Trophoblast cell (in vitro differentiated cells and primary cell): ENCODE data around the gene MFAP4.

Experiments used
- DNase-seq, 2 donors: peaks; one replicate each; pipeline ENCODE4 v3.0.0-alpha.2; 2016
- H2AFZ ChIP-seq: 2 replicates; pipeline ENCODE4 v1.6.1; 2013; ENCODE audit warnings: low read length, moderate library complexity, mild to moderate bottlenecking; ENCODE audit not compliant: insufficient read depth, poor library complexity
- H2AK5ac ChIP-seq: 2 replicates; pipeline ENCODE4 v1.6.1; 2013; ENCODE audit warnings: mild to moderate bottlenecking, low read length
- H2BK120ac ChIP-seq: 2 replicates; pipeline ENCODE4 v1.6.1; 2013; ENCODE audit warnings: low read length, mild to moderate bottlenecking, moderate library complexity; ENCODE audit not compliant: insufficient read depth, poor library complexity
- H2BK12ac ChIP-seq: 2 replicates; pipeline ENCODE4 v1.6.1; 2013; ENCODE audit warnings: mild to moderate bottlenecking, low read length, moderate library complexity
- H2BK5ac ChIP-seq: 2 replicates; pipeline ENCODE4 v1.6.1; 2013; ENCODE audit warnings: low read length, low read depth, moderate library complexity, mild to moderate bottlenecking; ENCODE audit not compliant: poor library complexity
- H3K14ac ChIP-seq: 2 replicates; pipeline ENCODE4 v1.6.1; 2013; ENCODE audit warnings: mild to moderate bottlenecking, low read length
- H3K18ac ChIP-seq: 2 replicates; pipeline ENCODE4 v1.6.1; 2013; ENCODE audit warnings: mild to moderate bottlenecking, low read length
- H3K23ac ChIP-seq: 2 replicates; pipeline ENCODE4 v1.6.1; 2013; ENCODE audit warnings: low read length
- H3K27ac ChIP-seq: 2 replicates; pipeline ENCODE4 v1.5.1; 2013; ENCODE audit warnings: low read depth, mild to moderate bottlenecking, inconsistent platforms, low read length, moderate library complexity
- H3K27me3 ChIP-seq: 2 replicates; pipeline ENCODE4 v1.6.1; 2013; ENCODE audit warnings: inconsistent platforms, mild to moderate bottlenecking, low read length, moderate library complexity; ENCODE audit not compliant: insufficient read depth
- H3K36me3 ChIP-seq, 2 experiments: 1 replicate in 1 of 2; 2 replicates in 1 of 2; pipeline ENCODE4 v1.6.1; 2013; ENCODE audit warnings: low read length in 2 of 2, mild to moderate bottlenecking in 2 of 2, moderate library complexity in 1 of 2; ENCODE audit not compliant: insufficient read depth in 2 of 2, control insufficient read depth in 1 of 2
- H3K4ac ChIP-seq: 2 replicates; pipeline ENCODE4 v1.6.1; 2013; ENCODE audit warnings: low read depth, mild to moderate bottlenecking, low read length, moderate library complexity
- H3K4me1 ChIP-seq, 2 experiments: 1 replicate in 1 of 2; 2 replicates in 1 of 2; pipeline ENCODE4 v1.6.1; 2013; ENCODE audit warnings: low read length in 2 of 2, mild to moderate bottlenecking in 2 of 2, moderate library complexity in 1 of 2; ENCODE audit not compliant: insufficient read depth in 2 of 2, control insufficient read depth in 1 of 2
- H3K4me2 ChIP-seq: 2 replicates; pipeline ENCODE4 v1.6.1; 2013; ENCODE audit warnings: inconsistent platforms, mild to moderate bottlenecking, low read length, moderate library complexity
- H3K4me3 ChIP-seq: 2 replicates; pipeline ENCODE4 v1.5.1; 2013; ENCODE audit warnings: mild to moderate bottlenecking, low read depth, low read length, inconsistent platforms
- H3K79me1 ChIP-seq: one replicate; pipeline ENCODE4 v1.6.1; 2013; ENCODE audit warnings: low read length
- H3K79me2 ChIP-seq: 2 replicates; pipeline ENCODE4 v1.6.1; 2013; ENCODE audit warnings: low read length, mild to moderate bottlenecking; ENCODE audit not compliant: control insufficient read depth, insufficient read depth, poor library complexity
- H3K9ac ChIP-seq: 2 replicates; pipeline ENCODE4 v1.6.1; 2013; ENCODE audit warnings: mild to moderate bottlenecking, low read length
- H3K9me3 ChIP-seq: 2 replicates; pipeline ENCODE4 v1.6.1; 2013; ENCODE audit warnings: low read depth, mild to moderate bottlenecking, control low read depth, inconsistent platforms, low read length; ENCODE audit not compliant: insufficient read depth
- H4K12ac ChIP-seq: 2 replicates; pipeline ENCODE4 v1.6.1; 2013; ENCODE audit warnings: low read depth, mild to moderate bottlenecking, low read length, moderate library complexity
- H4K8ac ChIP-seq: 2 replicates; pipeline ENCODE4 v1.6.1; 2013; ENCODE audit warnings: low read depth, mild to moderate bottlenecking, low read length, moderate library complexity
- H4K91ac ChIP-seq: one replicate; pipeline ENCODE4 v1.6.1; 2013; ENCODE audit warnings: low read depth, mild to moderate bottlenecking, low read length, moderate library complexity
- WGBS: extraction: QIAGEN DNeasy Blood & Tissue Kit; methylation state at CpG from one replicate; pipeline ENCODE4 v1.1.7; 2013; ENCODE audit warnings: missing lambda C conversion rate; ENCODE audit not compliant: insufficient read length, insufficient coverage; ENCODE audit errors: extremely low coverage; 5-methylcytosine and 5-hydroxymethylcytosine counted together

The MFAP4 gene

GRCh38 chr17:19341641-19342610, 45.1 kb downstream of the MFAP4 start:
- H3K36me3 ChIP-seq, result no peaks in the 10 kb centered on the region
- H3K9me3 ChIP-seq, result no peaks in the 10 kb centered on the region
- H3K79me2 ChIP-seq, result no peaks in the 10 kb centered on the region
- H2BK5ac ChIP-seq, result peak overlapping the region; percentile 4
- peak overlapping the region; percentile 12 for H2AFZ ChIP-seq
- H3K79me1 ChIP-seq, result peaks cover 6% of the 10 kb centered on the region
- peak overlapping the region; percentile 10 for H3K27ac ChIP-seq
- no peak overlapping the region for H4K8ac ChIP-seq
- peak overlapping the region; percentile 48 for H4K91ac ChIP-seq
- H3K27me3 ChIP-seq, result no peaks in the 10 kb centered on the region
- peak overlapping the region; percentile 18 for H2BK120ac ChIP-seq
- H3K9ac ChIP-seq, result no peak overlapping the region
- peak overlapping the region; percentile 13 for H3K4me3 ChIP-seq
- no peak overlapping the region for H3K4ac ChIP-seq
- DNase-seq, result peak in 1 of 2 donors; percentile 30
- no peak overlapping the region for H4K12ac ChIP-seq
- H3K4me2 ChIP-seq, result peak overlapping the region; percentile 11
- H3K4me1 ChIP-seq, result peaks cover 16 to 17% of the 10 kb centered on the region in 2 experiments
- H2AK5ac ChIP-seq, result peak overlapping the region; percentile 16
- H3K23ac ChIP-seq, result no peak overlapping the region
- peak overlapping the region; percentile 14 for H3K14ac ChIP-seq
- WGBS, result no CpG with 5 or more reads among the region's 20 CpGs
- H3K18ac ChIP-seq, result peak overlapping the region; percentile 11
- H2BK12ac ChIP-seq, result no peak overlapping the region

- Histone ChIP-seq H2AFZ (no peak overlapping the region), H3K79me2 (no peaks in the 10 kb centered on the region), H3K23ac (no peak overlapping the region), H3K14ac (no peak overlapping the region), H3K4me1 (peaks cover 14 to 16% of the 10 kb centered on the region in 2 experiments), H3K36me3 (peaks cover 1 to 4% of the 10 kb centered on the region in 2 experiments), H4K91ac (no peak overlapping the region), H3K9me3 (no peaks in the 10 kb centered on the region), H3K4me3 (no peak overlapping the region), H3K27ac (no peak overlapping the region), H3K79me1 (peaks cover 6% of the 10 kb centered on the region), H3K4ac (no peak overlapping the region), H3K9ac (no peak overlapping the region), H3K4me2 (no peak overlapping the region), H4K8ac (no peak overlapping the region), H3K18ac (no peak overlapping the region), H2AK5ac (no peak overlapping the region), H2BK5ac (no peak overlapping the region), H3K27me3 (no peaks in the 10 kb centered on the region), H4K12ac (no peak overlapping the region), H2BK120ac (no peak overlapping the region), H2BK12ac (no peak overlapping the region)
- DNase-seq, result no peak
- no CpG with 5 or more reads among the region's 7 CpGs for WGBS
These were observed 45.8 kb downstream of the MFAP4 start for GRCh38 chr17:19341211-19341631.

GRCh38 chr17:19339341-19339815, 47.6 kb downstream of the MFAP4 start:
- Histone ChIP-seq H2BK12ac (no peak overlapping the region), H2AFZ (no peak overlapping the region), H4K12ac (no peak overlapping the region), H2BK120ac (no peak overlapping the region), H4K91ac (no peak overlapping the region), H3K79me1 (peaks cover 6% of the 10 kb centered on the region), H4K8ac (no peak overlapping the region), H3K79me2 (no peaks in the 10 kb centered on the region), H3K18ac (no peak overlapping the region), H3K27ac (no peak overlapping the region), H2AK5ac (no peak overlapping the region), H3K4me3 (no peak overlapping the region), H3K4ac (no peak overlapping the region), H2BK5ac (no peak overlapping the region), H3K9me3 (no peaks in the 10 kb centered on the region), H3K27me3 (no peaks in the 10 kb centered on the region), H3K14ac (no peak overlapping the region), H3K36me3 (peaks cover 4 to 9% of the 10 kb centered on the region in 2 experiments), H3K23ac (no peak overlapping the region), H3K4me1 (peaks cover 14 to 16% of the 10 kb centered on the region in 2 experiments), H3K9ac (no peak overlapping the region), H3K4me2 (no peak overlapping the region)
- DNase-seq, result no peak
- WGBS, result no CpG with 5 or more reads among the region's 2 CpGs

- no peak overlapping the region for H3K4ac ChIP-seq
- no peak overlapping the region for H4K91ac ChIP-seq
- H3K23ac ChIP-seq, result no peak overlapping the region
- H2BK120ac ChIP-seq, result no peak overlapping the region
- H3K4me1 ChIP-seq, result peaks cover 14 to 16% of the 10 kb centered on the region in 2 experiments
- H3K9ac ChIP-seq, result no peak overlapping the region
- H3K4me2 ChIP-seq, result no peak overlapping the region
- H2BK5ac ChIP-seq, result no peak overlapping the region
- no peak overlapping the region for H2AFZ ChIP-seq
- H3K14ac ChIP-seq, result no peak overlapping the region
- no peaks in the 10 kb centered on the region for H3K9me3 ChIP-seq
- no peak overlapping the region for H2BK12ac ChIP-seq
- no peak overlapping the region for H3K27ac ChIP-seq
- no CpG with 5 or more reads among the region's 7 CpGs for WGBS
- peak; percentile 65 to 86 for DNase-seq
- no peak overlapping the region for H4K8ac ChIP-seq
- no peak overlapping the region for H3K4me3 ChIP-seq
- peaks cover 6% of the 10 kb centered on the region for H3K79me1 ChIP-seq
- peaks cover 15 to 19% of the 10 kb centered on the region in 2 experiments for H3K36me3 ChIP-seq
- H3K79me2 ChIP-seq, result no peaks in the 10 kb centered on the region
- no peak overlapping the region for H2AK5ac ChIP-seq
- H3K18ac ChIP-seq, result no peak overlapping the region
- H3K27me3 ChIP-seq, result no peaks in the 10 kb centered on the region
- H4K12ac ChIP-seq, result no peak overlapping the region
These were observed 48.7 kb downstream of the MFAP4 start for GRCh38 chr17:19338031-19338990.
